Measurements from ENCODE around the gene MDFIC. TPM values are rescaled to one million over a fixed set of nuclear protein-coding genes. Genes with fewer than 3 reads are reported as not detected.

Gene MDFIC
- total RNA-seq, 1 donor, result 30.5 TPM

DNA sequence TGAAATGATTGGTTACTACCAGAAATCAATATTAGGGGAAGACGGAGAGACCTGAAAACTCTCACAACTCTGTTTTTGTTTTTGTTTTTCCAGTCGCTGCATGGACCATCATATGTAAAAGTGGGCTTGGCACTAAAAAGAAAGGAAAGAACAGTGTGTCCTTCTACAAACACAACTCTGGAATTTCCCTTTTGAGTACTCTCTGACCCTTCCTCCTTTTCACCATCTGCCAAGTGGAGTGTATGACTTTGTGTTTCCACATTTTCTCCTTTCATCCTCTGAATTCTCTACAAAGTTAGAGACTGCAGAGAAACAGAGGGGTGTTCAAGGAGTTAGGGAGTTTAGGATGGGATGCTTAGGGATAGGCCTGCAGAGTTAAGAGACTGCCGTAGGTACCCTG, 92.0 kb downstream of the MDFIC start:
- Histone ChIP-seq H3K9me3 (ENCODE audit: low read depth, low read length) (no peaks in the 10 kb centered on the region), H3K27me3 (ENCODE audit: insufficient read depth, low read length) (no peaks in the 10 kb centered on the region), H3K4me3 (ENCODE audit: low read length) (no peak overlapping the region), H3K4me1 (ENCODE audit: insufficient read depth, low read length) (peaks cover 21% of the 10 kb centered on the region)

DNA sequence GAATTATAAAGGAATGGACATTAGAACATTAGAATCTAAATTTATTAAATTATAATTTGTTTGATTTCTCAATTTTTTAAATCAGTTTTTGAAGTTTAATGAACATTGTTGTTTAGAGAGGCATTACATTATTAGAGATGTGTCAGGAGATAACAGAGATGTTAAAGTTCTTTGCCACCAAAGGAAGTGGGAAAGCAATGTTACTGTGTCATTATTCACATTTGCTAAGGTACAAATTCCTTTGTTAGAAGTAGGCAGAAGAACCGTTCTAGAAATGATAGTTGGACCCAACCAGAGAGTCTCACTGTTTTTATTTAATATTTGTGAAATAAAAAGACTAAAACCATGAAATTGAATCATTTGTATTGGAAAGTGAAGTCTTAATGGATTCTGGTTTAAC, 92.9 kb downstream of the MDFIC start:
- H3K9me3 ChIP-seq (ENCODE audit: low read depth, low read length), result no peaks in the 10 kb centered on the region
- H3K4me3 ChIP-seq (ENCODE audit: low read length), result no peak overlapping the region
- no peaks in the 10 kb centered on the region for H3K27me3 ChIP-seq (ENCODE audit: insufficient read depth, low read length)
- H3K4me1 ChIP-seq (ENCODE audit: insufficient read depth, low read length), result peaks cover 12% of the 10 kb centered on the region

DNA sequence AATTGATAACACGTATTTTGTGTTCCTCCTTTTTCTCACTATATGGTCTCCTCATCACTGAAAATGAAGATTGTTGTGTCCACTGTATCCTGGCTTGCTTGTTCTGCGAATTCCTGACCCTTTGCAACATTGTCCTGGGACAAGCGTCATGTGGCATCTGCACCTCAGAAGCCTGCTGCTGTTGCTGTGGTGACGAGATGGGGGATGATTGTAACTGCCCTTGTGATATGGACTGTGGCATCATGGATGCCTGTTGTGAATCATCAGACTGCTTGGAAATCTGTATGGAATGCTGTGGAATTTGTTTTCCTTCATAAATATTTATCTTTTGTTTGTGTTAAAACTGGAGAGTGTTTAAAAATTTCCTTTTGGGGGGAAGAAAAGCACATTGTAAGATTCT, 93.7 kb downstream of the MDFIC start:
- peaks cover 16% of the 10 kb centered on the region for H3K4me1 ChIP-seq (ENCODE audit: insufficient read depth, low read length)
- no peak overlapping the region for H3K4me3 ChIP-seq (ENCODE audit: low read length)
- H3K27me3 ChIP-seq (ENCODE audit: insufficient read depth, low read length), result no peaks in the 10 kb centered on the region
- H3K9me3 ChIP-seq (ENCODE audit: low read depth, low read length), result no peaks in the 10 kb centered on the region

DNA sequence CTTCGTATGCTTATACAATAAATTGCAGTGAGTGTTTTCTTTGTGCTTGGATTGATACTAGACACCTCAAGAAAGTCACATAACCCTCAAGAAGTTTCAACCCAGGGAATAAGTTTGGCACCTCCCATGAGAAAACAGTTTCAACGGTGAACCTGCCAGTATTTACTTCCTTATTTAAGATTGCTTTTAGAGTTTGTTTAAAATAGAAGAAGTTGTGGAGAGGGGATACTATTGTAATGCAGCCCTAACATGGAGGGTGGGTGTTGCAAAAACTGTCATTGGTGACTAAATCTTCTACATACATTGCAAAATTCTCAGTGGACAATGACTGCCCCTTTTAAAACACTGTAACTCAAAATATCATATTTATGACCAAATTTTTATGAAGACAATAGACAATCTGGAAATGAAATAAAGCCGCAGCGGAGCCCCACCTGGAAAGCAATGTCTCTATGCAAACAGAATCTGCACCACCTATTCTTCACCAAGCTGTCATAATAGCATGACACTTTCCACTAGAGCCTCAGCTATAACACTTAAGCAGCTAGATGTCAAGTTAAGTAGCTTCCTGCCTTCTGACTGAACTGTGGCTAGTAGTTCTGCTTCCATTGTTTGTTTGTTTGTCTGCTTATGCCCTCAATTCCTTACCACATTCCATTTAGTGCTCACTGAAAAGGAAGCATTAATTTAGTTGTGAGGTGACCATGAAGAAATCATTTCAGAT, 98.2 kb downstream of the MDFIC start:
- peaks cover 21% of the 10 kb centered on the region for H3K4me1 ChIP-seq (ENCODE audit: insufficient read depth, low read length)
- H3K27me3 ChIP-seq (ENCODE audit: insufficient read depth, low read length), result no peaks in the 10 kb centered on the region
- no peaks in the 10 kb centered on the region for H3K9me3 ChIP-seq (ENCODE audit: low read depth, low read length)
- H3K4me3 ChIP-seq (ENCODE audit: low read length), result no peak overlapping the region

DNA sequence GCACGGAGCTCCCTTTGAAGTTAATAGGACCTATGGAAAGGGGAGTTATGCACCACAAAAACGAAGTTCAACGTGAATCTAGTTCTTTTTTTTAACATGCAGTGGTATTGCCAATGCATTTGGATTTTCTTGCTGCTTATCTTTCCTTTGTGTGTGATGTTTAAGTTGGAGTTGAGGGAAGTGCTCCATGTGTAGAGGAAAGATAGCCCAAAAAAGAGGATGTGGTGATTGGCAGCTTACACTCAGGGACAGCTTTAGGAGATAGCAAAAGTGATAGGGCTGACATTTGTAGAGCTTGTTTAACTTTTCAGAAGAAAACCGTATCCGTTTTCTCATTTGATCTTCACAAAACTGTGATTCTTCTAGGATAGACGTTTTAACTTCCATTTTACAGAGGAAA, 101.3 kb downstream of the MDFIC start:
- Histone ChIP-seq H3K27me3 (ENCODE audit: insufficient read depth, low read length) (no peaks in the 10 kb centered on the region), H3K4me3 (ENCODE audit: low read length) (no peak overlapping the region), H3K4me1 (ENCODE audit: insufficient read depth, low read length) (peaks cover 21% of the 10 kb centered on the region), H3K9me3 (ENCODE audit: low read depth, low read length) (no peaks in the 10 kb centered on the region)

DNA sequence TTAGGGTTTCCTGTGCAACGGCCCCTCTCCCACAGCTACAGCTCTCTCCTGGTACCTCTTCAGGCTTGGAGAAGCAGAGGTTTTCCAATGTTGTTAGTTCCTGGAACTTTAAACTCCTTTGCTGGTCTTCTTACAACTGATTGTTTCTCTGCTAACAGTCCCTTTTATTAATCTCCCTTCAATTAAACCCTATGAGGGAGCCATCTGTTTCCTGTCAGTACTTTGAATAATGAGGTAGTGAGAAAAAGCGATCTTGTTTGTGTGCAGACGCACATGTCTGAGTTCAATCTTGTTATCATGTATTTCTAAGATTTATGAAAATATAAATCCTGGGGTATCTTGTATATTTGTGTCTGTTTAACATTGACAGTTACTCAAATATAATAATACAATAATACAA, 102.4 kb downstream of the MDFIC start:
- H3K9me3 ChIP-seq (ENCODE audit: low read depth, low read length), result no peaks in the 10 kb centered on the region
- H3K27me3 ChIP-seq (ENCODE audit: insufficient read depth, low read length), result no peaks in the 10 kb centered on the region
- H3K4me1 ChIP-seq (ENCODE audit: insufficient read depth, low read length), result peaks cover 21% of the 10 kb centered on the region
- no peak overlapping the region for H3K4me3 ChIP-seq (ENCODE audit: low read length)

DNA sequence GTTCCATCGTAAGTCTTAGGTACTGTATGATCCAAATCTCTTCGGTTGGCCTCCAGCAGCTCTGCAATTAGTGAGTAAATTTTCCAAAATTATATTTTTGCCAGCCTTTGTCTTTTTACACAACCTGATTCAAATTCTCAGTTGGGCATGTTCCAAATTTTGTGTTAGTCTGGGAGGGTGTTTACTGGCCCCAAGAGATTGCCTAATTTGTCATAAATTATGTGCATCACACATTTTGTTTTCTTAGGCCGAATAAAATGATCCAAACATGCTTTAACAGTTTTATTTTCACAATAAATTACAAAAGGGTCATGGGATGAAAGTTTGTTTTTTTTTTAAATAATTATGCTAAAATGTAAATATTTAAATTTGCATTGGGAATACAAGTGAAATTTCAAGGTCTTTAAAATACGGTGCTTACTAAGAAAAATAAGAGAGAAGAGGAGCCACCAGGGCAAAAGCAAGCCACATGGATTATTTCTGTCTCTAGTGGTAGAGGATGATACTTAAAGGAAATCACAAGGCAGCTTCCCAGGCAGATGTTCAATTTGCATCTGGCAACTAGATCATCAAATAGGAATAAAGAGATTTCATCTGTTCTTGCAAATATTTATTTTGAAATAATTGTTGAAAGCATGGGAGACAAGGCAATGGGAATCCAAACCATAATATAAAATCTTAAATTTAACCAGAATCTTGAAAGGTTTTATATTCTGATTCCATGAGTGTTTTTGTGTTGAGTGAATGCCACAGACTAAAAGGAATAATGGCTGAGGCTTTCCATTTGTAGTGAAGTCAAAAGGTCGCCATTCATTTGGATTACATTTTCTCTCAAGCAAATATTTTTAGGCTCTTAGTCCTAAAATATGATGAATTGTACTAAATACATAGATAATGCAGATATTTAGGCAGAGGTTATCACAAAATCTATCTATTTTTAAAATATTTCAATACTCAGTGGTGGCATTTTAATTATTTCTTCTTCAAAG, 111.1 kb downstream of the MDFIC start:
- no peaks in the 10 kb centered on the region for H3K4me1 ChIP-seq (ENCODE audit: insufficient read depth, low read length)
- no peaks in the 10 kb centered on the region for H3K9me3 ChIP-seq (ENCODE audit: low read depth, low read length)
- H3K4me3 ChIP-seq (ENCODE audit: low read length), result no peak overlapping the region
- H3K27me3 ChIP-seq (ENCODE audit: insufficient read depth, low read length), result no peaks in the 10 kb centered on the region

DNA sequence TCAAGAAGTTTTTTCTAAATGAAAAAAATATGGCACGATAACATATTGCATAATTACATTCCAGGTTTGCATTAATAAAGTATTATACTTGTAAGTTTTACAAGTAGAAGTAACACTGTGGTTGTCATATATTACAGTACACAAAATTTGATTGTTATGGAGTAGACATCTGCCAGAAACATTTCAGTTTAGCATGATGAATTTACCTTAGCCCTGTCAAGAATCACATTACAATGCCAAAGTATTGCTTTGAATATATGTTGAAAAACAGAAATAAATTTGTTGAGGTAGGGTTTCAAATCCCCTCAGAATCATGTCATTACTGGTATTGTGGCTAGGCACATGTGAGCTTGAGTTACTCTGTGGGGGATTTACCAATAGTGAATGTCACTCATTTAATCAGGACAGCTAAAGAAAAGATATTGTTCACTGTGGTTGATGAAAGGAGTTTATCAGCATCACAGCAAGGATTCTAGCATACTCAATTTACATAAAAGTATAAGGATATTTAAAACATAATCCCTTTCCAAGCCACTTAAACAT, 112.1 kb downstream of the MDFIC start:
- Histone ChIP-seq H3K27me3 (ENCODE audit: insufficient read depth, low read length) (no peaks in the 10 kb centered on the region), H3K4me3 (ENCODE audit: low read length) (no peak overlapping the region), H3K4me1 (ENCODE audit: insufficient read depth, low read length) (no peaks in the 10 kb centered on the region), H3K9me3 (ENCODE audit: low read depth, low read length) (no peaks in the 10 kb centered on the region)

DNA sequence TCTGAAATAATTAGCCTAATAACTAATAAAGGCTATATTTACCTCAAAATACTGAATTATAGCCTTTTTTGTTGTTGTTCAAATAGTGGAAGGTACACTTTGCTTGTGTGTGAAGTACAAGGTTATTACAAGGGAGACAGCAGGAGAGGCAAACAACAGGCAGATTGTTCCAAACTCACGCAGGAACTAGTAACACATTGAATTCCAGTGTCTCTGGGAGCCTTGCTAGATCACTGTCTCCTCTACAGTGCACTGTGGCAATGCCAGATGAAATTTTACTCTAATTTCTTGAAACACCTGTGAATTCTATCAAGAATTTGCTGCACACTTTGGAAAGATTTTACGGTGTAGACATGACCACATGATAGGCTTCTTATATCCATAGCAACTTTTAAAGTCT, 112.6 kb downstream of the MDFIC start:
- Histone ChIP-seq H3K27me3 (ENCODE audit: insufficient read depth, low read length) (no peaks in the 10 kb centered on the region), H3K4me3 (ENCODE audit: low read length) (no peak overlapping the region), H3K9me3 (ENCODE audit: low read depth, low read length) (no peaks in the 10 kb centered on the region), H3K4me1 (ENCODE audit: insufficient read depth, low read length) (no peaks in the 10 kb centered on the region)

DNA sequence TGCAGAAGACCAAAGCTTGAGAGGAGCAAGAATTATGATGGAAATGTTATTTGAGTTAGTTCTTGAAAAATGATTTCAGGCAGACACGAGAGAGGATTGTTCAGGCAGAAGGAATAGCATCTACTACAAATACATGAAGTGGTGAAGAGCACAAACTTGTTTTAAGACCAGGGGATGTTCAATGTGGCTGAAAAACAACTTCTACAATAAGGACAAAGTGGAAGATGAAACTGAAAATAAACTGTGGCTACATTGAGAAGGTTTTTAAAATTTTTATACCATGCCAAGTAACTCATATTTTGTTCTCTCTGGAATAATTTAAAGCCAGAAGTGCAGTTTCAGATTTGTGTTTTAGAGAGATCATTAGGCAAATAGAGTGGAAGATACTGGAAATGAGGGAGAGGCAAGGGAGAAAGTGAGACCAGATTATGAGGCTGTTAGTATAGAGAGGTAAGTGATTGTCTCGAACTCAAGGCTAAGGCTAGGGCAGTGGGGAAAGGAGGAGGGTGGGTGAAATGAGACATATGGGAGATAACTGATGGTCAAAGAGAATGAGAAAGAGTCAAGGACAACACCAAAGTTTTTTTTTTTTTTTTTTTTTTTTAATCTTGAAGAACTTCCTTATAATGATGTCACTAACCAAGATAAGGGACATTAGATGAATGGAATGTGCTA, 115.4 kb downstream of the MDFIC start:
- Histone ChIP-seq H3K4me1 (ENCODE audit: insufficient read depth, low read length) (no peaks in the 10 kb centered on the region), H3K4me3 (ENCODE audit: low read length) (no peak overlapping the region), H3K27me3 (ENCODE audit: insufficient read depth, low read length) (no peaks in the 10 kb centered on the region), H3K9me3 (ENCODE audit: low read depth, low read length) (no peaks in the 10 kb centered on the region)

DNA sequence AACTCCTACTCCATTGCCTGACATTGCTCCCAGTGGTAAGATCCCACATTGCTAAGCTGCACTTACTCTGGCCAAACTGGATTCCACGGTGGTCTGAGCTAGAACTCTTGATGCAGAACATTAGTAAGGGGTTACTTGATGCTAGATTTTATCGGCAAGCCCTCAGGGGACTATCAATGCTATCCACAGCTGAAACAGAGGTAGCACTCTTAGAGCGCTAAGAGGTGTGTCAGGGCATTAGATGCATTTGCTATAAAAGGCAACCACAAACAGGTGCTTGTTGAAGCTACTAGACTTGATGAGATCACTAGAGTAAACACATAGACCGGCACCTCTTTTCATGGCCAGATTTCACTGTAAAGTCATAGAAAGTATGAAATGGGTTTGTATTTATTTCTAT, 116.3 kb downstream of the MDFIC start:
- no peaks in the 10 kb centered on the region for H3K4me1 ChIP-seq (ENCODE audit: insufficient read depth, low read length)
- no peaks in the 10 kb centered on the region for H3K9me3 ChIP-seq (ENCODE audit: low read depth, low read length)
- no peaks in the 10 kb centered on the region for H3K27me3 ChIP-seq (ENCODE audit: insufficient read depth, low read length)
- H3K4me3 ChIP-seq (ENCODE audit: low read length), result no peak overlapping the region

DNA sequence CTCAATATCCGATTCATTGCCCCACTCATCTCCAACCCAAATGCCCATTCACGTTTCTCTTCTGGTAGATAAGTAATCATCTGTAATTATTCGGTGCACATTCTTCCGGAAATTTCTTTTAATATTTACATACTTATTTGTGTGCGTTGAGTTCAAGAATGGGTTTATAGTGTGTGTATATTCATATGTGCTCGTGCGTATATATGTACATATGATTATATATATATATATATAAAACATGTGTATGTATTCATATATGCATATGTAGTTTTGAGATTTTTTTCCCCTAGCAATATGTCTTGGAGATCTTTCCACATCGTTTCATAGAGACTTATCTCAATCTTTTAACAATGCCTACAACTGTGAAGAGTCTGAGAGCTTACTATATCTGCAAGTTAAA, 118.2 kb downstream of the MDFIC start:
- Histone ChIP-seq H3K4me3 (ENCODE audit: low read length) (no peak overlapping the region), H3K27me3 (ENCODE audit: insufficient read depth, low read length) (no peaks in the 10 kb centered on the region), H3K4me1 (ENCODE audit: insufficient read depth, low read length) (no peaks in the 10 kb centered on the region), H3K9me3 (ENCODE audit: low read depth, low read length) (no peaks in the 10 kb centered on the region)

DNA sequence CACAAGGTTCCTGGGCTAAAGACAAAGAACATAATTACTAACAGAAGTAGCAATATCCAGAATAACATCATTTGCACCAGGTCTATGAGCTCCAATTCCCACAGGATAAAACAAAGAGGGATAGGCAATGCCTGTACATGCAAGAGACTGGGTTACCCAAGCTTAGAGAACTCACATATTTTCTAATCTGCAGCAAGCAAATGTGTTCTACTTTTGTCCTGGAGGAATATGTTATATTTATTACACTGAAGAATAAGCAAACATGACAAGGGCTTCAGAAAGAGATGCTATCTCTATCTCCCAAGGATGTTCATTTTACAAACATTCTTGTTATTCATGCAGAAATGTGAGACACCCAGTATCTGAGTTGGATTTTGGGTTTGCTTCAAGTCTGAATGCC, 118.6 kb downstream of the MDFIC start:
- Histone ChIP-seq H3K9me3 (ENCODE audit: low read depth, low read length) (no peaks in the 10 kb centered on the region), H3K4me1 (ENCODE audit: insufficient read depth, low read length) (no peaks in the 10 kb centered on the region), H3K4me3 (ENCODE audit: low read length) (no peak overlapping the region), H3K27me3 (ENCODE audit: insufficient read depth, low read length) (no peaks in the 10 kb centered on the region)

DNA sequence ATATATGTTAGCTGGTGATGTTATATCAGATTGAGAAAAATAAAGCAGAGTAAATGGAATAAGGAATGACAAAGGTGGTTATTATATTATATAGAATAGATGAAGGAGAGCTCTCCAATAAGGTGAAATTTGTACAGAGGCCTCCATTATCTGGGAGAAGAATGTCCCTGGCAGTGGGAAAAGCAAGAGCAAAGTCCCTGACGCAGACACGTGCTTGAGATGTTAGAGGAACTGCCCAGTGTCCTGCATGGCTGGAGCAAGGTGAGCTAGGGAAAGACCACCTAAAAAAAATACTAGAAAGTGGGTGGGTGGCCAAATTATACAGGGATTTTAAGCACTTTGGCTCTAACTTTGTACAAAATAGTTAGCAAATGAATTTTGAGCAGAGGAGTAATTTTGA, 120.7 kb downstream of the MDFIC start:
- Histone ChIP-seq H3K9me3 (ENCODE audit: low read depth, low read length) (no peaks in the 10 kb centered on the region), H3K27me3 (ENCODE audit: insufficient read depth, low read length) (no peaks in the 10 kb centered on the region), H3K4me3 (ENCODE audit: low read length) (no peak overlapping the region), H3K4me1 (ENCODE audit: insufficient read depth, low read length) (no peaks in the 10 kb centered on the region)

DNA sequence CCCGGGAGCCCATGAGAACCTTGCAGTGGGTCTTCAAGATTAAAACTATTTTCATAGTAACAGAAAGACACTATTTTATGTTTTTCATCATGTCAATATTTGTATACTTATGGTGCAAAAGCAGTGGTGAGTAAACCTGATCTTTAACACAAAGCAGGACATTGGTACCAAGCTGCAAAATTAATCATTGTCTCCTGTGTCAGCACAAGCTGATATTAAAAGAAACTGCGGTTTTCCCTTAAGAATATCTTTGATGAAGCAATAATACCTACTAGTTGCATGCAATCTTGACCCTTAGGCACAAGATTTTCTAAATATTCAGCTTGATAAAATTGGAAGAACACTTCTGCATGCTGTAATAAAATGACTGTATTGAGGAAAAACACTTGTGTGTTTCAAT, 121.7 kb downstream of the MDFIC start:
- Histone ChIP-seq H3K27me3 (ENCODE audit: insufficient read depth, low read length) (no peaks in the 10 kb centered on the region), H3K4me3 (ENCODE audit: low read length) (no peak overlapping the region), H3K9me3 (ENCODE audit: low read depth, low read length) (no peaks in the 10 kb centered on the region), H3K4me1 (ENCODE audit: insufficient read depth, low read length) (no peaks in the 10 kb centered on the region)

Measured in mononuclear cell (primary cell).